GM12872 (cell line): ENCODE measurements around the gene ABI3BP.

Experiments
- TF ChIP-seq, protein P1 (sequence below): IDR thresholded peaks from 3 replicates; pipeline ENCODE4 v1.5.1; 2011; ENCODE audit warnings: low read depth, mild to moderate bottlenecking, low read length, moderate library complexity; ENCODE audit not compliant: insufficient read depth

ABI3BP gene

DNA sequence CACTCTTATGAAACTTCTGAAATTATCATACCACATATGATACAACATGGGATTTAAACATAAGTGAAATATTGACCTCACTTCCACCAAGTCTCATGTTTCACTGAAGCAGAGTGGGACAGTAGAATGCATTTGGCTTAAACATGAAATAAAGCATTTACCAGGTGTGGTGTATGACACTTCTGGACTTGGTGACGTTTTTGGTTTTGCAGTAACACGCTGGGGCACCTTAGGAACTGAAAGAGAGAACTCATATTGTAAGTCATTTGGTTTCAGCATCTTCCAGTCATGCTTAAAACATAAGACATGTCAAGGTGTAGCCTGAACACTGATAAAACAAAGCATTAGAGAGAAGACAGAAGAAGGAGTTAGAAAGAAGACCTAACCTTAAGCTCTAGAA is 188.6 kb downstream of the ABI3BP start:
- TF ChIP-seq, protein P1, sequence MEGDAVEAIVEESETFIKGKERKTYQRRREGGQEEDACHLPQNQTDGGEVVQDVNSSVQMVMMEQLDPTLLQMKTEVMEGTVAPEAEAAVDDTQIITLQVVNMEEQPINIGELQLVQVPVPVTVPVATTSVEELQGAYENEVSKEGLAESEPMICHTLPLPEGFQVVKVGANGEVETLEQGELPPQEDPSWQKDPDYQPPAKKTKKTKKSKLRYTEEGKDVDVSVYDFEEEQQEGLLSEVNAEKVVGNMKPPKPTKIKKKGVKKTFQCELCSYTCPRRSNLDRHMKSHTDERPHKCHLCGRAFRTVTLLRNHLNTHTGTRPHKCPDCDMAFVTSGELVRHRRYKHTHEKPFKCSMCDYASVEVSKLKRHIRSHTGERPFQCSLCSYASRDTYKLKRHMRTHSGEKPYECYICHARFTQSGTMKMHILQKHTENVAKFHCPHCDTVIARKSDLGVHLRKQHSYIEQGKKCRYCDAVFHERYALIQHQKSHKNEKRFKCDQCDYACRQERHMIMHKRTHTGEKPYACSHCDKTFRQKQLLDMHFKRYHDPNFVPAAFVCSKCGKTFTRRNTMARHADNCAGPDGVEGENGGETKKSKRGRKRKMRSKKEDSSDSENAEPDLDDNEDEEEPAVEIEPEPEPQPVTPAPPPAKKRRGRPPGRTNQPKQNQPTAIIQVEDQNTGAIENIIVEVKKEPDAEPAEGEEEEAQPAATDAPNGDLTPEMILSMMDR = no peak

DNA sequence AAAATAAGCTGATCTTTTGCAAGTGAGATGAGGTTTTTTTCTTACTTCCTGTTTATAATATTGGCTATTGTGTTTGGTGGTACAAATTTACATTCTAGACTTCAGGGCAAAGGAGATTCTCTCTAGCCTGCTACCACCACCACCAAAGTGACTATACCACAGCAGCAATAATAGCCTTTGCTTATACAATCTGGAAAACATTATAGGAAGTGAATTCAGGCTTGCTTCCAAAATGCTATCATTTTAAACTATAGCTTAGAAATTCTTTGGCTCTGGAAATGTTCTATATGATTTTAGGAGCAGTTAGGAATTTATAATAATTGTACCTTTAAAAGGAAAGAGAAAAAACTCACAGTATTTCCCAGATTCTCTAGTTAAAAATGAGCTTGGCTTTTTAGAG is 189.5 kb downstream of the ABI3BP start:
- TF ChIP-seq, protein P1 = no peak

DNA sequence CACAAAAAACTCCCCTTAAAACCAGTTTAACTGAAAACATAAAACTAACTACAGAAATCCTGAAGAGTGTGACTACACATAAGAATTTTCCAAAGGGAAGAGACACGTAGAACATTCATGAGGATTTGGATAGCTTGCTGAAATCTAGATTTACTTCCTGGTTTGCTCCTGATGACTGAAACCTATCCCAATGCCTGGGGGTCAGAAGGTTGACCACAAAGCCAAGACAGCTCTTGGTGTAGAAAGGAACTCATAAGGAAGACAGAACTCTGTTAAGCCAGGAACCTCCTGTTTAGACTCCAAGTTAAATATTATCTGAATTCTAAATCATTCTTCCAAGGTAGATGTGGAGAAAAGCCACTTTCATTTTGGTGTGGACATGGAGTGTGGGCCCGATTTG is 191.1 kb downstream of the ABI3BP start:
- TF ChIP-seq, protein P1 = no peak

DNA sequence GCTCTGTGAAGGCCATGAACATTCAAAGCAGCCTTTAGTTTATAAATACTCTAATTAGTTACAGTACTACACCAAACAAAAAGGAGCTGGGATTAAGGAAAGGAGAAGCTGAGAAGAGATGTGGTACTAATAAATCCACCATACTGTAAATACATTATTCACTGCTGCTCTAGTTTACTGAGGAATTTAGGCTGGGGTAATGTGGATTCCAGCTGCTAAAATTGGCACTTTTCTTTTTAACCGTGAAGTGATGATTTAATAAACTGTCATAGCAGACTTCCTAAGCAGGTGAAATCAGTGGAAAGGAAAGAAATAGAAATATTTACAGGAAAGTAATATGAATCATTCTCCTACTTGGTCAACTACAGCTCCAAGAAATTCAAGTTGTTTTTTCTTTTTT is 195.2 kb downstream of the ABI3BP start:
- TF ChIP-seq, protein P1 = no peak

DNA sequence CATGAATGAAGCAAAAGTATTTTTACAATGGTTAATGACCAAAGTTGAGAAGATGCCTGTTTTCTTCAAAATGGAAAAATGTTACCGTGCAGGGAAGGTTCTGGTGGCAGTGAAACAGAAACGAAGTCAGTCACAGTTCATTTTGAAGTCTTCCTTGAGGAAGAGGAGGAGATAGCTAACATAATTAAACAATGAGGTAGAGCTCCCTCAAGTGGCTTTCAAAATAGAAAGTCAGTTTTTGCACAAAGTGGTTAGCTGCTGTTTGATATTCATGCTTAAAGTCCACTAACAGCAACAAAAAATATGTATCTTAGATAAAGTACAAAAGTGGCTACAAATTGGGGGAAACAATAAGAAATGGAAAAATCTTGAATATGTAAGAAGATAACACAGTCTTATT is 196.7 kb downstream of the ABI3BP start:
- TF ChIP-seq, protein P1 = peak; percentile 32; the same call in 2 of the 3 replicates

DNA sequence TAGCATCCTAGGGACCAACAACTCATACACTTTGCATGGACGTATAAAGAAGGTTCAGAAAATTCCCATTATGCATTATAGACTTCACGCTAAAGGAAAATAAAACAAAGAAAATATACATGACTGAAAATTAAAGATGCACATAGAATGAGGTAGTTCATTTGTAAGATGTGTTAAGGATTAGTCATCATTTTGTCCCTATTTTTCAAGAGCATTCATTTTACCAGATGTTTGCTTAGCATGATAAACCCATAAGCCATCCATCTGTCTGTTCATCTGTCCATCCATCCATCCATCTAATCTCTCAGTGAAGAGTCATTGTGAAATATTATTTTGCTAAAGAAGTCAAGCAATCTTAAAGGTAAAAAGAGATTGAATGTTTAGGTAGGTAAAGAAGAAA is 203.6 kb downstream of the ABI3BP start:
- TF ChIP-seq, protein P1 = no peak

DNA sequence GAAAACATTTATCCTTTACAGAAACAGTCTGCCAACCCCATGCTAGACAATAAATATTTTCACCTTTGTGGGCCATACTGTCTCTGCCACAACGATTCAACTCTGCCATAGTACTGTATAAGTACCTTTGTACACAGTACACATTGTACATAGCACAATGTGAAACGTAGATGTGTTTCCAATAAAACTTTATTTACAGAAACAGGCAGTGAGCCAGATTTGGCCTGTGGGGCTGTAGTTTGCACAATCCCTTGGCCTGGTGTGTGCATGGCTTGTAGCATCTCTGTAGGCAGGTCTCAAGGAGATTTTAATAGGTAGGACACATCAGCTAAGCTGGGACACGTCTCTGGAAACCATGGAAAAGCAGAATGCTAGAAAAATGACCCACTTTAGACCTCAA is 209.6 kb downstream of the ABI3BP start:
- TF ChIP-seq, protein P1 = no peak

DNA sequence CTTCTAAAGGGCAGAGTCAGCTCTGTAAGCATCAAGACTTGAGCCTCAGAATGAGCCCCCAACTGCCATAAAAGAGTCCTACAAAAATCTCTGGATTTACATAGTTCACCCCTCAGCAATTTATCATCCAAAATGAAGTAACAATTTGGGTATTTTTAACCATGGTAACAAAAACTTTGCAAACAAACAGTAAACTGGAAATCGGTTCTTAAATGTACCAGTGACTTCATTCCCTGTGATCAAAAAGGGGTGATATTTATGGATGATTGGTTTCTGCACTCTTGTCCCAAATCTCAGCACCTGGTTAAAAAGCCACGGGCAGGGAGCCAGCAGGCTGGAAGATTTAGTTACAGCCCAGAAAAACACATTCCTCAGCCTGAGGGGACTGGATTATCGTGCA is 210.3 kb downstream of the ABI3BP start:
- TF ChIP-seq, protein P1 = no peak
